HepG2 (cell line): ENCODE results near the gene ACVR2A. TPM values are rescaled to one million over a fixed set of nuclear protein-coding genes. Genes with fewer than 3 reads are reported as not detected.

ENCODE experiments used
- ATAC-seq: fragments of 200-7000 bp; cut with Tn5 transposase; 3 replicates; pipeline ENCODE4 v1.9.1; 2020; ENCODE audit warnings: mild to moderate bottlenecking, moderate library complexity
- BruUV-seq: library from RNA; stranded (reverse); fragments of 400-500 nt; replicated peaks from 2 replicates; lab custom pipeline; 2021; lab: Mats Ljungman, UMichigan
- CTCF ChIA-PET: fragments of 300-600 bp; formaldehyde crosslinking; extraction: SDS; loops from one replicate; lab custom pipeline; 2021; ENCODE audit warnings: low total read pairs, inconsistent platforms, low intra/inter-chr PET ratio; lab: Yijun Ruan, JAX
- POLR2A ChIA-PET: fragments of 350-600 bp; sonication (Branson Sonifier 250); formaldehyde crosslinking; loops from one replicate; lab custom pipeline; 2020; ENCODE audit warnings: antibody characterized with exemption, inconsistent platforms; lab: Yijun Ruan, JAX
- DNase-seq: peaks from one replicate; pipeline ENCODE4 v3.0.0-alpha.2; 2015; ENCODE audit warnings: low spot score
- FAIRE-seq: peaks from 3 replicates; lab custom pipeline; 2011; peaks lifted over from hg19 to GRCh38; lab: Jason Lieb, UNC
- H2AFZ ChIP-seq: one replicate; pipeline ENCODE4 v1.6.1; 2011; ENCODE audit warnings: low read length, inconsistent platforms
- H3K27ac ChIP-seq: fragments of 300-600 bp; 3 replicates; pipeline ENCODE4 v1.8.0; 2011; ENCODE audit warnings: mixed run types, mild to moderate bottlenecking, mixed read lengths, low read length, inconsistent platforms; ENCODE audit not compliant: insufficient read depth; ENCODE audit errors: extremely low read length
- H3K27me3 ChIP-seq, 2 experiments: fragments of 200-600 bp in 1 of 2; 2 replicates in 1 of 2; 3 replicates in 1 of 2; pipeline versions ENCODE4 v1.6.0 to v1.8.0; 2011; ENCODE audit warnings: low read length in 2 of 2, mild to moderate bottlenecking in 2 of 2, moderate library complexity in 2 of 2, inconsistent platforms in 1 of 2; ENCODE audit not compliant: insufficient read depth in 2 of 2, control insufficient read depth in 1 of 2
- H3K36me3 ChIP-seq, 2 experiments: fragments of 200-600 bp in 1 of 2; replicated peaks in 1 of 2; 2 replicates in 1 of 2; 3 replicates in 1 of 2; pipeline versions ENCODE4 v1.5.1 to v1.8.0; 2011; ENCODE audit warnings: low read length in 2 of 2, inconsistent platforms in 1 of 2; ENCODE audit not compliant: insufficient read depth in 2 of 2, control insufficient read depth in 1 of 2
- H3K4me1 ChIP-seq: 2 replicates; pipeline ENCODE4 v1.5.1; 2012; ENCODE audit warnings: low read length, inconsistent platforms; ENCODE audit not compliant: insufficient read depth
- H3K4me2 ChIP-seq: 2 replicates; pipeline ENCODE4 v1.6.0; 2011; ENCODE audit warnings: low read depth, low read length, inconsistent platforms
- H3K4me3 ChIP-seq, 3 experiments: fragments of 200-600 bp in 1 of 3; sonication (generic), shearing (Covaris generic) in 1 of 3; replicated peaks in 1 of 3; 2 replicates each; pipeline ENCODE4 v1.5.1; 2011 to 2016; ENCODE audit warnings: low read length in 3 of 3, inconsistent platforms in 2 of 3, low read depth in 2 of 3, mild to moderate bottlenecking in 2 of 3, control low read depth in 1 of 3, mixed read lengths in 1 of 3; ENCODE audit not compliant: insufficient read depth in 1 of 3
- H3K79me2 ChIP-seq: one replicate; pipeline ENCODE4 v1.6.1; 2011; ENCODE audit warnings: low read length, inconsistent platforms; ENCODE audit not compliant: insufficient read depth
- H3K9ac ChIP-seq: 2 replicates; pipeline ENCODE4 v1.6.0; 2011; ENCODE audit warnings: mild to moderate bottlenecking, low read depth, low read length, inconsistent platforms; ENCODE audit not compliant: insufficient read depth
- H3K9me3 ChIP-seq: 2 replicates; pipeline ENCODE4 v1.5.1; 2012; ENCODE audit warnings: mild to moderate bottlenecking, low read length
- H4K20me1 ChIP-seq: 2 replicates; pipeline ENCODE4 v1.6.0; 2011; ENCODE audit warnings: inconsistent platforms, mild to moderate bottlenecking, low read length, moderate library complexity; ENCODE audit not compliant: insufficient read depth
- DPF2 ChIP-seq: sonication (generic); formaldehyde crosslinking; IDR thresholded peaks from 2 replicates; pipeline ENCODE4 v1.4.0; 2020; ENCODE audit warnings: mild to moderate bottlenecking, low read depth, missing genetic modification reagents, borderline replicate concordance
- GLI4 ChIP-seq: sonication (generic); formaldehyde crosslinking; IDR thresholded peaks from 2 replicates; pipeline ENCODE4 v1.5.1; 2020; ENCODE audit warnings: missing genetic modification reagents, mild to moderate bottlenecking, moderate library complexity, borderline replicate concordance
- HMGA1 ChIP-seq: sonication (generic); formaldehyde crosslinking; conservative IDR thresholded peaks from 2 replicates; pipeline ENCODE4 v1.4.0; 2020; ENCODE audit warnings: missing genetic modification reagents
- IKZF4 ChIP-seq: sonication (generic); formaldehyde crosslinking; IDR thresholded peaks from 2 replicates; pipeline ENCODE4 v1.5.1; 2020; ENCODE audit warnings: borderline replicate concordance, mild to moderate bottlenecking, low read depth, missing genetic modification reagents; ENCODE audit errors: not compliant biosample characterization
- ZNF207 ChIP-seq: fragments of 450-650 bp; IDR thresholded peaks from 2 replicates; pipeline ENCODE4 v1.6.1; 2016; ENCODE audit warnings: antibody characterized with exemption, borderline replicate concordance
- ZNF224 ChIP-seq: sonication (generic); formaldehyde crosslinking; IDR thresholded peaks from 2 replicates; pipeline ENCODE4 v1.5.0; 2020; ENCODE audit warnings: mild to moderate bottlenecking, missing genetic modification reagents
- ZNF850 ChIP-seq: sonication (generic); formaldehyde crosslinking; conservative IDR thresholded peaks from 2 replicates; pipeline ENCODE4 v1.9.0; 2021; ENCODE audit warnings: mild to moderate bottlenecking, missing genetic modification reagents
- WGBS: methylation state at CpG from one replicate; pipeline ENCODE4 v1.1.6; 2017; ENCODE audit warnings: low lambda C conversion rate; 5-methylcytosine and 5-hydroxymethylcytosine counted together
- in situ Hi-C: cut with HindIII; loops from 2 replicates; pipeline ENCODE4 v1.10.0; 2017; ENCODE audit warnings: low pct_unique_long_range_greater_than_20kb; ENCODE audit not compliant: extremely low pct_ligation_motif_present
- intact Hi-C: fragments of 100-400 bp; cut with micrococcal nuclease; formaldehyde crosslinking; loops from one replicate; pipeline ENCODE4 v1.10.0; 2022; ENCODE audit not compliant: unreplicated experiment
- polyA plus RNA-seq, 8 experiments: library from polyadenylated mRNA; depleted of rRNA in 3 of 8; stranded (reverse) in 7 of 8; unstranded in 1 of 8; fragments of >200 nt; fragmentation: Illumina TruSeq in 4 of 8; extraction: Trizol in 4 of 8; gene quantifications; 2 replicates each; pipeline versions ENCODE4 v1.2.1 to v1.2.3, GENCODE V29; 2011 to 2016; ENCODE audit warnings: low read depth in 4 of 8, missing spikeins in 1 of 8, mixed read lengths in 1 of 8; ENCODE audit not compliant: insufficient read depth in 1 of 8
- total RNA-seq, 5 experiments: library from RNA; depleted of rRNA; stranded (reverse); fragments of >200 nt; fragmentation: Illumina TruSeq; extraction: Trizol; gene quantifications; 2 replicates each; pipeline ENCODE4 v1.2.3, GENCODE V29; 2016; ENCODE audit warnings: low read depth in 1 of 5
- TF ChIP-seq, protein P1 (sequence below): sonication (generic); formaldehyde crosslinking; IDR thresholded peaks from 2 replicates; pipeline ENCODE4 v1.9.0; 2021; ENCODE audit warnings: mild to moderate bottlenecking, missing genetic modification reagents
- TF ChIP-seq, protein P2 (sequence below): sonication (generic); formaldehyde crosslinking; IDR thresholded peaks from 2 replicates; pipeline ENCODE4 v1.4.0; 2020; ENCODE audit warnings: missing genetic modification reagents
- TF ChIP-seq, protein P3 (sequence below): sonication (generic); formaldehyde crosslinking; IDR thresholded peaks from 2 replicates; pipeline ENCODE4 v1.4.0; 2020; ENCODE audit warnings: mild to moderate bottlenecking, missing genetic modification reagents

The ACVR2A gene
- total and polyA plus RNA-seq, 2 of the 13 experiments (the other 11 are each of a cell fraction or from before 2014, with no cell fraction given) = 8.3 to 18.0 TPM

DNA sequence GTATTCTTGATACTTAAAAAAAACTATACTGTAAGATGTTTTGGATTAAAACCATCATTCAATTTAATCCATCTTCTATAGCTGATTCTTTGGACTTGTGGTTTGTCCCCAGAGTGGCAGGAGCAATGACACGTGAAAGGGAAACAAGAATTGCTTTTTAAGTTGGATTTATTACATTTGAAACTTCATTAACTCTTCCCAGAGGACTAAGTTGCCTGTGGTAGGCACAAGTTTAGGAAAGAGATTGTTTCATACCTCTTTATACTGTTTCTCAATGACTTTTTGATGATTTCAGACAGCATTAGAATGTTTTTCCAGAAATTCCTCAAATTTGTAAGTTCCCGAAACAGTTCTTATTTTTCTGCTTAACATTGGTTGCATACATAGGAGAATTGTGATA, 41.3 kb downstream of the ACVR2A start:
- H3K4me2 ChIP-seq = no peak overlapping the region
- no peak overlapping the region for H2AFZ ChIP-seq
- no peak for ATAC-seq
- intact Hi-C loops = no loop called here
- no peak overlapping the region for H3K4me3 ChIP-seq
- H3K4me1 ChIP-seq = peaks cover 12% of the 10 kb centered on the region
- no TSS peak for BruUV-seq
- no peak overlapping the region for H3K9ac ChIP-seq
- TF ChIP-seq, protein P1, sequence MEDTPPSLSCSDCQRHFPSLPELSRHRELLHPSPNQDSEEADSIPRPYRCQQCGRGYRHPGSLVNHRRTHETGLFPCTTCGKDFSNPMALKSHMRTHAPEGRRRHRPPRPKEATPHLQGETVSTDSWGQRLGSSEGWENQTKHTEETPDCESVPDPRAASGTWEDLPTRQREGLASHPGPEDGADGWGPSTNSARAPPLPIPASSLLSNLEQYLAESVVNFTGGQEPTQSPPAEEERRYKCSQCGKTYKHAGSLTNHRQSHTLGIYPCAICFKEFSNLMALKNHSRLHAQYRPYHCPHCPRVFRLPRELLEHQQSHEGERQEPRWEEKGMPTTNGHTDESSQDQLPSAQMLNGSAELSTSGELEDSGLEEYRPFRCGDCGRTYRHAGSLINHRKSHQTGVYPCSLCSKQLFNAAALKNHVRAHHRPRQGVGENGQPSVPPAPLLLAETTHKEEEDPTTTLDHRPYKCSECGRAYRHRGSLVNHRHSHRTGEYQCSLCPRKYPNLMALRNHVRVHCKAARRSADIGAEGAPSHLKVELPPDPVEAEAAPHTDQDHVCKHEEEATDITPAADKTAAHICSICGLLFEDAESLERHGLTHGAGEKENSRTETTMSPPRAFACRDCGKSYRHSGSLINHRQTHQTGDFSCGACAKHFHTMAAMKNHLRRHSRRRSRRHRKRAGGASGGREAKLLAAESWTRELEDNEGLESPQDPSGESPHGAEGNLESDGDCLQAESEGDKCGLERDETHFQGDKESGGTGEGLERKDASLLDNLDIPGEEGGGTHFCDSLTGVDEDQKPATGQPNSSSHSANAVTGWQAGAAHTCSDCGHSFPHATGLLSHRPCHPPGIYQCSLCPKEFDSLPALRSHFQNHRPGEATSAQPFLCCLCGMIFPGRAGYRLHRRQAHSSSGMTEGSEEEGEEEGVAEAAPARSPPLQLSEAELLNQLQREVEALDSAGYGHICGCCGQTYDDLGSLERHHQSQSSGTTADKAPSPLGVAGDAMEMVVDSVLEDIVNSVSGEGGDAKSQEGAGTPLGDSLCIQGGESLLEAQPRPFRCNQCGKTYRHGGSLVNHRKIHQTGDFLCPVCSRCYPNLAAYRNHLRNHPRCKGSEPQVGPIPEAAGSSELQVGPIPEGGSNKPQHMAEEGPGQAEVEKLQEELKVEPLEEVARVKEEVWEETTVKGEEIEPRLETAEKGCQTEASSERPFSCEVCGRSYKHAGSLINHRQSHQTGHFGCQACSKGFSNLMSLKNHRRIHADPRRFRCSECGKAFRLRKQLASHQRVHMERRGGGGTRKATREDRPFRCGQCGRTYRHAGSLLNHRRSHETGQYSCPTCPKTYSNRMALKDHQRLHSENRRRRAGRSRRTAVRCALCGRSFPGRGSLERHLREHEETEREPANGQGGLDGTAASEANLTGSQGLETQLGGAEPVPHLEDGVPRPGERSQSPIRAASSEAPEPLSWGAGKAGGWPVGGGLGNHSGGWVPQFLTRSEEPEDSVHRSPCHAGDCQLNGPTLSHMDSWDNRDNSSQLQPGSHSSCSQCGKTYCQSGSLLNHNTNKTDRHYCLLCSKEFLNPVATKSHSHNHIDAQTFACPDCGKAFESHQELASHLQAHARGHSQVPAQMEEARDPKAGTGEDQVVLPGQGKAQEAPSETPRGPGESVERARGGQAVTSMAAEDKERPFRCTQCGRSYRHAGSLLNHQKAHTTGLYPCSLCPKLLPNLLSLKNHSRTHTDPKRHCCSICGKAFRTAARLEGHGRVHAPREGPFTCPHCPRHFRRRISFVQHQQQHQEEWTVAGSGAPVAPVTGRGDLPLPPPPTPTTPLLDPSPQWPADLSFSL (CRISPR knock-in tag) = no peak
- TF ChIP-seq GLI4 (CRISPR knock-in tag) (no peak), IKZF4 (CRISPR knock-in tag) (no peak), HMGA1 (CRISPR knock-in tag) (no peak), ZNF224 (CRISPR knock-in tag) (no peak), ZNF850 (CRISPR knock-in tag) (no peak), DPF2 (no peak), ZNF207 (no peak)
- TF ChIP-seq, protein P2, sequence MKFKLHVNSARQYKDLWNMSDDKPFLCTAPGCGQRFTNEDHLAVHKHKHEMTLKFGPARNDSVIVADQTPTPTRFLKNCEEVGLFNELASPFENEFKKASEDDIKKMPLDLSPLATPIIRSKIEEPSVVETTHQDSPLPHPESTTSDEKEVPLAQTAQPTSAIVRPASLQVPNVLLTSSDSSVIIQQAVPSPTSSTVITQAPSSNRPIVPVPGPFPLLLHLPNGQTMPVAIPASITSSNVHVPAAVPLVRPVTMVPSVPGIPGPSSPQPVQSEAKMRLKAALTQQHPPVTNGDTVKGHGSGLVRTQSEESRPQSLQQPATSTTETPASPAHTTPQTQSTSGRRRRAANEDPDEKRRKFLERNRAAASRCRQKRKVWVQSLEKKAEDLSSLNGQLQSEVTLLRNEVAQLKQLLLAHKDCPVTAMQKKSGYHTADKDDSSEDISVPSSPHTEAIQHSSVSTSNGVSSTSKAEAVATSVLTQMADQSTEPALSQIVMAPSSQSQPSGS = no peak
- TF ChIP-seq, protein P3, sequence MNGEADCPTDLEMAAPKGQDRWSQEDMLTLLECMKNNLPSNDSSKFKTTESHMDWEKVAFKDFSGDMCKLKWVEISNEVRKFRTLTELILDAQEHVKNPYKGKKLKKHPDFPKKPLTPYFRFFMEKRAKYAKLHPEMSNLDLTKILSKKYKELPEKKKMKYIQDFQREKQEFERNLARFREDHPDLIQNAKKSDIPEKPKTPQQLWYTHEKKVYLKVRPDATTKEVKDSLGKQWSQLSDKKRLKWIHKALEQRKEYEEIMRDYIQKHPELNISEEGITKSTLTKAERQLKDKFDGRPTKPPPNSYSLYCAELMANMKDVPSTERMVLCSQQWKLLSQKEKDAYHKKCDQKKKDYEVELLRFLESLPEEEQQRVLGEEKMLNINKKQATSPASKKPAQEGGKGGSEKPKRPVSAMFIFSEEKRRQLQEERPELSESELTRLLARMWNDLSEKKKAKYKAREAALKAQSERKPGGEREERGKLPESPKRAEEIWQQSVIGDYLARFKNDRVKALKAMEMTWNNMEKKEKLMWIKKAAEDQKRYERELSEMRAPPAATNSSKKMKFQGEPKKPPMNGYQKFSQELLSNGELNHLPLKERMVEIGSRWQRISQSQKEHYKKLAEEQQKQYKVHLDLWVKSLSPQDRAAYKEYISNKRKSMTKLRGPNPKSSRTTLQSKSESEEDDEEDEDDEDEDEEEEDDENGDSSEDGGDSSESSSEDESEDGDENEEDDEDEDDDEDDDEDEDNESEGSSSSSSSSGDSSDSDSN (CRISPR knock-in tag) = no peak
- TF ChIP-seq, all 625 proteins: peak for 0
- no peak for FAIRE-seq
- no peak for DNase-seq
- in situ Hi-C loops = no loop called here
- WGBS = 97% methylated on average over 2 of the region's 2 CpGs
- Histone ChIP-seq H3K27me3 (no peaks in the 10 kb centered on the region), H3K79me2 (peaks cover 70% of the 10 kb centered on the region), H3K9me3 (no peaks in the 10 kb centered on the region), H4K20me1 (peaks cover 7% of the 10 kb centered on the region; the same call in 1 of the 2 replicates), H3K27ac (no peak overlapping the region), H3K36me3 (no peaks in the 10 kb centered on the region)
- POLR2A ChIA-PET = no interaction called here
- CTCF ChIA-PET = no interaction called here
